HepG2 (cell line): ENCODE data around the gene GLDC. TPM values are rescaled to one million over a fixed set of nuclear protein-coding genes. Genes with fewer than 3 reads are reported as not detected.

Experiments used
- CREB1 ChIP-seq, 2 experiments: fragments of 450-650 bp in 1 of 2; IDR thresholded peaks; 2 replicates each; pipeline ENCODE4 v1.6.1; 2016 to 2017; ENCODE audit warnings: control low read depth in 1 of 2, mild to moderate bottlenecking in 1 of 2, missing compliant biosample characterization in 1 of 2, missing genetic modification characterization in 1 of 2
- FOSL2 ChIP-seq: sonication (generic); formaldehyde crosslinking; IDR thresholded peaks from 2 replicates; pipeline ENCODE4 v1.4.0; 2020; ENCODE audit warnings: missing genetic modification reagents
- MEIS1 ChIP-seq: sonication (generic); formaldehyde crosslinking; IDR thresholded peaks from 2 replicates; pipeline ENCODE4 v1.9.0; 2021; ENCODE audit warnings: mild to moderate bottlenecking, missing genetic modification reagents, moderate library complexity, borderline replicate concordance
- MEIS2 ChIP-seq: sonication (generic); formaldehyde crosslinking; IDR thresholded peaks from 2 replicates; pipeline ENCODE4 v1.9.0; 2021; ENCODE audit warnings: mild to moderate bottlenecking, missing genetic modification reagents
- NFRKB ChIP-seq: fragments of 450-650 bp; IDR thresholded peaks from 2 replicates; pipeline ENCODE4 v1.6.1; 2017
- NFYB ChIP-seq: sonication (generic); formaldehyde crosslinking; IDR thresholded peaks from 2 replicates; pipeline ENCODE4 v1.4.0; 2020; ENCODE audit warnings: missing genetic modification reagents
- NR2C2 ChIP-seq: sonication (generic); formaldehyde crosslinking; IDR thresholded peaks from 2 replicates; pipeline ENCODE4 v1.4.0; 2020; ENCODE audit warnings: missing genetic modification reagents, mild to moderate bottlenecking, moderate library complexity, borderline replicate concordance
- RARA ChIP-seq: IDR thresholded peaks from 2 replicates; pipeline ENCODE4 v1.6.1; 2016; ENCODE audit warnings: missing genetic modification reagents, missing compliant biosample characterization
- RARG ChIP-seq: sonication (generic); formaldehyde crosslinking; IDR thresholded peaks from 2 replicates; pipeline ENCODE4 v1.4.0; 2020; ENCODE audit warnings: low read depth, mild to moderate bottlenecking, missing genetic modification reagents
- RBFOX2 ChIP-seq: fragments of 200-400 bp; formaldehyde crosslinking; IDR thresholded peaks from 2 replicates; pipeline ENCODE4 v1.6.1; 2017; ENCODE audit warnings: low read depth, mild to moderate bottlenecking, low read length
- TBP ChIP-seq: sonication (generic); formaldehyde crosslinking; IDR thresholded peaks from 2 replicates; pipeline ENCODE4 v1.5.0; 2020; ENCODE audit warnings: missing genetic modification reagents
- WIZ ChIP-seq: sonication (generic); formaldehyde crosslinking; IDR thresholded peaks from 2 replicates; pipeline ENCODE4 v1.5.1; 2020; ENCODE audit warnings: mild to moderate bottlenecking, missing genetic modification reagents
- XRCC5 ChIP-seq: fragments of 200-400 bp; formaldehyde crosslinking; optimal IDR thresholded peaks from 2 replicates; pipeline ENCODE3; 2017; ENCODE audit warnings: mild to moderate bottlenecking, low read length
- ZFY ChIP-seq: sonication (generic); formaldehyde crosslinking; IDR thresholded peaks from 2 replicates; pipeline ENCODE4 v1.4.0; 2020; ENCODE audit warnings: missing genetic modification reagents
- ZNF205 ChIP-seq: IDR thresholded peaks from 2 replicates; pipeline ENCODE4 v1.6.1; 2018; ENCODE audit warnings: missing biosample characterization, missing genetic modification reagents
- ZNF317 ChIP-seq: sonication (generic); formaldehyde crosslinking; IDR thresholded peaks from 2 replicates; pipeline ENCODE4 v1.5.0; 2020; ENCODE audit warnings: mild to moderate bottlenecking, missing genetic modification reagents
- ZNF460 ChIP-seq: sonication (generic); formaldehyde crosslinking; IDR thresholded peaks from 2 replicates; pipeline ENCODE4 v1.5.1; 2020; ENCODE audit warnings: missing genetic modification reagents, mild to moderate bottlenecking, borderline replicate concordance
- ZNF558 ChIP-seq: sonication (generic); formaldehyde crosslinking; IDR thresholded peaks from 2 replicates; pipeline ENCODE4 v1.9.0; 2022; ENCODE audit warnings: mild to moderate bottlenecking, missing genetic modification reagents, borderline replicate concordance
- ZNF564 ChIP-seq: sonication (generic); formaldehyde crosslinking; IDR thresholded peaks from 2 replicates; pipeline ENCODE4 v1.8.1; 2023; ENCODE audit warnings: mild to moderate bottlenecking, missing genetic modification reagents
- ZNF589 ChIP-seq: sonication (generic); formaldehyde crosslinking; conservative IDR thresholded peaks from 2 replicates; pipeline ENCODE4 v1.8.0; 2022; ENCODE audit warnings: mild to moderate bottlenecking, moderate library complexity, missing genetic modification reagents
- ZNF674 ChIP-seq: sonication (generic); formaldehyde crosslinking; IDR thresholded peaks from 2 replicates; pipeline ENCODE4 v1.5.0; 2020; ENCODE audit warnings: low read depth, mild to moderate bottlenecking, missing genetic modification reagents
- ZNF777 ChIP-seq: sonication (generic); formaldehyde crosslinking; IDR thresholded peaks from 2 replicates; pipeline ENCODE4 v1.4.0; 2020; ENCODE audit warnings: missing genetic modification reagents
- polyA plus RNA-seq, 8 experiments: library from polyadenylated mRNA; depleted of rRNA in 3 of 8; stranded (reverse) in 7 of 8; unstranded in 1 of 8; fragments of >200 nt; fragmentation: Illumina TruSeq in 4 of 8; extraction: Trizol in 4 of 8; gene quantifications; 2 replicates each; pipeline versions ENCODE4 v1.2.1 to v1.2.3, GENCODE V29; 2011 to 2016; ENCODE audit warnings: low read depth in 4 of 8, missing spikeins in 1 of 8, mixed read lengths in 1 of 8; ENCODE audit not compliant: insufficient read depth in 1 of 8
- total RNA-seq, 5 experiments: library from RNA; depleted of rRNA; stranded (reverse); fragments of >200 nt; fragmentation: Illumina TruSeq; extraction: Trizol; gene quantifications; 2 replicates each; pipeline ENCODE4 v1.2.3, GENCODE V29; 2016; ENCODE audit warnings: low read depth in 1 of 5
- TF ChIP-seq, protein P1 (sequence below): sonication (generic); formaldehyde crosslinking; IDR thresholded peaks from 2 replicates; pipeline ENCODE4 v1.4.0; 2020; ENCODE audit warnings: missing genetic modification reagents
- TF ChIP-seq, protein P2 (sequence below): sonication (generic); formaldehyde crosslinking; IDR thresholded peaks from 2 replicates; pipeline ENCODE4 v1.8.0; 2022; ENCODE audit warnings: mild to moderate bottlenecking, missing genetic modification reagents; ENCODE audit not compliant: insufficient replicate concordance
- TF ChIP-seq, protein P3 (sequence below): sonication (generic); formaldehyde crosslinking; IDR thresholded peaks from 2 replicates; pipeline ENCODE4 v1.5.0; 2020; ENCODE audit warnings: mild to moderate bottlenecking, low read depth, missing genetic modification reagents, borderline replicate concordance

Gene GLDC
- total and polyA plus RNA-seq, 2 of the 13 experiments (the other 11 are each of a cell fraction or from before 2014, with no cell fraction given): 59.3 to 115 TPM

DNA sequence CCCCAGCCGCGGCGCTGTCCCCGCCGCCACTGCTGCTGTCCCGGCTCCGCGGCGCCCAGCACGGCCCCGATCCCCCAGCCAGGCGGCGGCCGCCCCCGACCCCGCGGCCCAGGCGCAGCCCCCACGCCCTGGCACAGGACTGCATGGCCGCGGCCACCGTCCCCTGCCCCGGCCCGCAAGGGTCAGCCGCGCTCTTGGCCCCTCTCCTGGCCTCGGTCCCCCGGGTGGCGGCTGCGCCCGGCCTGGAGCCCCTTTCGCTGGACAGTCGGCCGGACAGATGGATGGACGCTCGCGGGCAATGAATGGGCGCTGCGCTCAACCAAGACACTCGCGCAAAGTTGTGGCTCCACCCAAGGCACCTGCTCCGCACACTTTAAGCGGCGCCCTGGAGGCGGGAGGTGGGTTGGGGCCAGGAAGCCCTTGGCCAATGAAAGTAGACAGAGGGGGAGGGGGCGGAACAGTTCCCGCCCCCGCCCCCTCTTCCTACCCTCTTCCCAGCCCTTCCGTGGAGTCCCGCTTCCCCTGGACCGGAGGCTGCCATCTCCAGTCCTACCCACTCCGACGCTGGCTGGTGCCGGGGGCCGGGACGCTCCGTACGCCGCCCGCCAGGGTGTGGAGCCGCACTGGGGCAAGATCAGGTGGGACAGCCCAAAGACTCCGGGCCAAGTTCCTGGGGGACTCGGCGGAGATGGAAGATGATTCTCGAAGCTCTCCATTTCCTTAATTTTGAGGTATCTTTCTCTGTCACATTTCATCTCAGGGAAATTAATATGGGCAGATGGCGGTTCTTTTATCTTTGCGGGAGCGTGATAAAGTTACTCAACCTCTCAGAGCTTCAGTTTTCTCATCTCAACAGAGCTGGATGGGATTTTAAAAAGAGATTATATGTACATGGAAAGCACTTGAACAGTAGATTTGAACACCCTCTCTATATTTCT, at the start of gene GLDC (continued):
- TF ChIP-seq, protein P1, sequence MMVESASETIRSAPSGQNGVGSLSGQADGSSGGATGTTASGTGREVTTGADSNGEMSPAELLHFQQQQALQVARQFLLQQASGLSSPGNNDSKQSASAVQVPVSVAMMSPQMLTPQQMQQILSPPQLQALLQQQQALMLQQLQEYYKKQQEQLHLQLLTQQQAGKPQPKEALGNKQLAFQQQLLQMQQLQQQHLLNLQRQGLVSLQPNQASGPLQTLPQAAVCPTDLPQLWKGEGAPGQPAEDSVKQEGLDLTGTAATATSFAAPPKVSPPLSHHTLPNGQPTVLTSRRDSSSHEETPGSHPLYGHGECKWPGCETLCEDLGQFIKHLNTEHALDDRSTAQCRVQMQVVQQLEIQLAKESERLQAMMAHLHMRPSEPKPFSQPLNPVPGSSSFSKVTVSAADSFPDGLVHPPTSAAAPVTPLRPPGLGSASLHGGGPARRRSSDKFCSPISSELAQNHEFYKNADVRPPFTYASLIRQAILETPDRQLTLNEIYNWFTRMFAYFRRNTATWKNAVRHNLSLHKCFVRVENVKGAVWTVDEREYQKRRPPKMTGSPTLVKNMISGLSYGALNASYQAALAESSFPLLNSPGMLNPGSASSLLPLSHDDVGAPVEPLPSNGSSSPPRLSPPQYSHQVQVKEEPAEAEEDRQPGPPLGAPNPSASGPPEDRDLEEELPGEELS (CRISPR knock-in tag): peak; percentile 68
- TF ChIP-seq, protein P2, sequence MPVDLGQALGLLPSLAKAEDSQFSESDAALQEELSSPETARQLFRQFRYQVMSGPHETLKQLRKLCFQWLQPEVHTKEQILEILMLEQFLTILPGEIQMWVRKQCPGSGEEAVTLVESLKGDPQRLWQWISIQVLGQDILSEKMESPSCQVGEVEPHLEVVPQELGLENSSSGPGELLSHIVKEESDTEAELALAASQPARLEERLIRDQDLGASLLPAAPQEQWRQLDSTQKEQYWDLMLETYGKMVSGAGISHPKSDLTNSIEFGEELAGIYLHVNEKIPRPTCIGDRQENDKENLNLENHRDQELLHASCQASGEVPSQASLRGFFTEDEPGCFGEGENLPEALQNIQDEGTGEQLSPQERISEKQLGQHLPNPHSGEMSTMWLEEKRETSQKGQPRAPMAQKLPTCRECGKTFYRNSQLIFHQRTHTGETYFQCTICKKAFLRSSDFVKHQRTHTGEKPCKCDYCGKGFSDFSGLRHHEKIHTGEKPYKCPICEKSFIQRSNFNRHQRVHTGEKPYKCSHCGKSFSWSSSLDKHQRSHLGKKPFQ (CRISPR knock-in tag): peak; percentile 60
- TF ChIP-seq MEIS2 (CRISPR knock-in tag) (peak; percentile 35; the same call in 1 of the 2 replicates), ZNF777 (CRISPR knock-in tag) (0 out of 2 replicates have a peak, but pooled peaks have one; percentile 45), ZNF674 (CRISPR knock-in tag) (no peak), RARA (CRISPR knock-in tag) (peak; percentile 6; the same call in 1 of the 2 replicates), RARG (CRISPR knock-in tag) (no peak), NFRKB (no peak), ZNF460 (CRISPR knock-in tag) (no peak), ZFY (CRISPR knock-in tag) (peak; percentile 81), TBP (no peak), ZNF558 (peak; percentile 57; the same call in 1 of the 2 replicates), ZNF564 (no peak), ZNF589 (no peak), WIZ (CRISPR knock-in tag) (no peak; the same call in 1 of the 2 replicates), NFYB (CRISPR knock-in tag) (peak; percentile 77), MEIS1 (no peak; the same call in 1 of the 2 replicates), RBFOX2 (peak; percentile 86), XRCC5 (peak; percentile 63), ZNF205 (CRISPR knock-in tag) (0 out of 2 replicates have a peak, but pooled peaks have one; percentile 51), NR2C2 (CRISPR knock-in tag) (peak; percentile 30; the same call in 1 of the 2 replicates), CREB1 (IDR thresholded peaks at IDR 0.05) (no peak), CREB1 (CRISPR knock-in tag; IDR thresholded peaks at IDR 0.05) (no peak), ZNF317 (CRISPR knock-in tag) (peak; percentile 49; the same call in 1 of the 2 replicates), FOSL2 (peak; percentile 50)
- TF ChIP-seq, protein P3, sequence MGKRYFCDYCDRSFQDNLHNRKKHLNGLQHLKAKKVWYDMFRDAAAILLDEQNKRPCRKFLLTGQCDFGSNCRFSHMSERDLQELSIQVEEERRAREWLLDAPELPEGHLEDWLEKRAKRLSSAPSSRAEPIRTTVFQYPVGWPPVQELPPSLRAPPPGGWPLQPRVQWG: no peak
